Measurements from ENCODE around the gene LCNL1.

Gene LCNL1

GRCh38 chr9:136947028-136947891, 35.5 kb upstream of the LCNL1 start:
- peak; percentile 37 to 67 (median 42) for DNase-seq

GRCh38 chr9:136947955-136948510, 34.8 kb upstream of the LCNL1 start:
- DNase-seq: peak; percentile 46 to 75 (median 50)

DNA sequence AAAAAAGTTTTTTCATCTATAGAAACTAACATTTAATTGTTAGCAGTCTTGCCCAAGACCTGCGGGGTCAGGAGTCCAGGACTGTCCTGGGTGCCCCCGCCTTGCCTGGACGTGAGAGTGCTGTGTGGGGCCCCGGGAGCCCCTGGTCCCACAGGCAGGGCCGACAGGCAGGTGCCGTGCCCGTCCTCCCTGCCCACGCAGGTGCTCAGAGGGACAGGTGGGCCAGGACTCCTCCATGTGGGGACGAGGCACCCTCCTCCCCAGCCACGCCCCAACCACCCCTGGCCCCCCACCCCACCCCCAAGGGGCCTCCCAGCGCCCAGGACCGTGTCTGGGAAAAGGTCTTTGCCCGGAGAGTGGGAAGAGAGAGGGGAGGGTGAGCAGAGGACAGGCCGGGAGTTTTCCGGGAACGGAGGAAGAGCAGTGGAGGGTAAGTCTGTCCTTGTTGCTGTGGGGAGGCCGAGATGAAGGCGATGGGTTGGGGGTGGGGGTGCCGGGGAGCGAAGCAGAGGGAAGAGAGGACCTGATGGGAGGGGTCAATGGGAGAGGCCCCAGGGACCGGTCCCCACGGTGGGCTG, 33.5 kb upstream of the LCNL1 start:
- DNase-seq: no peak

- peak; percentile 86 to 92 (median 88) for DNase-seq
Measured at GRCh38 chr9:136949817-136950655, 32.8 kb upstream of the LCNL1 start.

GRCh38 chr9:136950656-136951276, 32.0 kb upstream of the LCNL1 start:
- no peak for DNase-seq

GRCh38 chr9:136951541-136952320, 31.1 kb upstream of the LCNL1 start, which contains the start of gene LCN12:
TSS of gene LCN12 (plus strand) at chr9:136952273. CDS start at chr9:136952328, 55 bp downstream.
- no peak for DNase-seq

- no peak for DNase-seq
Measured at GRCh38 chr9:136952321-136952850, 30.4 kb upstream of the LCNL1 start.

- no peak for DNase-seq
Measured at GRCh38 chr9:136952876-136953770, 29.7 kb upstream of the LCNL1 start.

DNA sequence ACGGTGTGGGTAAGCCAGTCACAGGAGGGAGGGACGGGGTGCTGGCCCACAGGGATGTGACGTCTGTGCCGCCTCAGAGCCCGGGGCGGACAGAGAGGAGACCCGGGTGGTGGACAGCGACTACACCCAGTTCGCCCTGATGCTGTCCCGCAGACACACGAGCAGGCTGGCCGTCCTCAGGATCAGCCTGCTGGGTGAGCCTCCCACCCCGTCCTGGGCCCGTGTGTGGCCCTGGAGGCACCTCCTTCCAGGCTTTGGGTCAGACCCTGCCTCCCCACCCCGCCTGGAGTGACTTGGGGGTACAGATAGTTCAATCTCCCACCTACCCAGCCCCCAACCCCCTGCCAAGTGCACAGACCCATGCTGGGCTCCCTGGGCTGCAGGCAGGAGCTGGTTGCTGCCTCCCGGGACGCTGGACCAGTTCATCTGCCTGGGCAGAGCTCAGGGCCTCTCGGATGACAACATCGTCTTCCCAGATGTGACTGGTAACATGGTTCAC, 29.0 kb upstream of the LCNL1 start:
- DNase-seq: no peak

GRCh38 chr9:136954270-136955083, 28.3 kb upstream of the LCNL1 start:
- no peak for DNase-seq

DNA sequence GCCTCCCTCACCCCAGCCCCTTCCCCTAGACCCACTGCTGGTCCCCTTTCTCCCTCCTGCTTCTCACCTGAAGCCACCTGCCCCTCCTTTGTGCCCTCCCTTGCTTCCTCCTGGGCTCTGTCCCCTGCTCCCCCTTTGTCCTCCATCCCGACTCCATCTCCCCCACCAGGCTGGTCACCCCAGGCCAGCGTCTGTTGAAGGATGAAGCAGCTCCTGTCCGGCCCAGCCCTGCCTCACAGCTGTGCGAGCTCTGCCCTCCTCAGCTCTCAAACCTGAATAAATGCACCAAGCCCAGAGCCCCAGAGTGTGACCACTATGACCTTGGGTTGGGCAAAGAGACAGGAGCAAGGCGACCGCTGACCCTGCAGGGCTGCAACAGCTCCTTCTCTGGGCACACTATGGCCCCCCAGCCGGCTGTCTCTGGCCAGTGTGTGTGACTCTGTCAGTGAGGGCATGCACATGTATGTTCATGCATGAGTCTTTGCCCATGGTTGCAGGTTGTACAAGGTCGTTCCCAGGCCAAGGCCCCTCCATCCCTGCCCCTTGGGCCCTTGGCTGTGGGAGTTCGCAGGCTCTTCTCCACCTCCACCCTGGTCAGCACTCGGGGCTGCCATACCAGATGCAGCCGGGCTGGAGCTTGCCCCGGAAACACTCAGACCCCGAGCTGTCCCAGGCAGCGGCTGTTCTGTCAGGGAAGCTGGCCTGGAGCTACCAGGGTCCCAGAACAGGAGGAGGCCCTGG, 27.4 kb upstream of the LCNL1 start:
- DNase-seq: no peak

DNA sequence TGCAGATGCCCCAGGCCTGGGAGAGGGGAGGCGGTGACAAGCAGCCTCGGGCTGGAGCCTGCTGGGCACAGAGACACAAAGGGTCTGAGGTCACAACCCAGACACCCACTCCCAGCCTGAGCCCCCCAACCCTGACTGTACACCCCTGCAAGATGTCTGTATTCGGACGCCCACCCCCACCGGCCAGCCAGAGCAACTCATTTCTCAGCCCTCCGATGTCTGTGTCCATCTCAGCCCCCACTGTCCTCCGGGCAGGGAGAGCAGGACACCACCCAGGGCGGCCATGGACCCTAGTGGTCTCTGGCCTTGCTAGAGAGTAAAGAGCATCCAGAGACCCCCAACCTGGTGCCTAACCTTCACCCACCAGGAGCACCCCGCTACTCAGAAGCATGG, 26.9 kb upstream of the LCNL1 start:
- no peak for DNase-seq

GRCh38 chr9:136956604-136957003, 26.2 kb upstream of the LCNL1 start:
- no peak for DNase-seq

DNA sequence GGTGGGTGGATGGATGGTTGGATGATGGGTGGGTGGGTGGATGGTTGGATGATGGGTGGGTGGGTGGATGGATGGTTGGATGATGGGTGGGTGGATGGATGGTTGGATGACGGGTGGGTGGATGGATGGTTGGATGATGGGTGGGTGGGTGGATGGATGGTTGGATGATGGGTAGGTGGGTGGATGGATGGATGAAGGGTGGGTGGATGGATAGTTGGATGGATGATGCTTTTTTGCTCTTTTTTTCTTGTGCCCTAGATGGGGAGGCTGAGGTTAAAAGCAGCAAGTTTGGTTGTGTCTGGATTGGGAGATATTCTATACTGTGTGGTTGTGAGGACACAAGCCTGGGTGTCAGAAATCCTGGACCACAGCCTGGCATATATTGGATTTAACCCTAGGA, 25.3 kb upstream of the LCNL1 start:
- no peak for DNase-seq

- DNase-seq: no peak
Measured at GRCh38 chr9:136957901-136958300, 24.9 kb upstream of the LCNL1 start.

DNA sequence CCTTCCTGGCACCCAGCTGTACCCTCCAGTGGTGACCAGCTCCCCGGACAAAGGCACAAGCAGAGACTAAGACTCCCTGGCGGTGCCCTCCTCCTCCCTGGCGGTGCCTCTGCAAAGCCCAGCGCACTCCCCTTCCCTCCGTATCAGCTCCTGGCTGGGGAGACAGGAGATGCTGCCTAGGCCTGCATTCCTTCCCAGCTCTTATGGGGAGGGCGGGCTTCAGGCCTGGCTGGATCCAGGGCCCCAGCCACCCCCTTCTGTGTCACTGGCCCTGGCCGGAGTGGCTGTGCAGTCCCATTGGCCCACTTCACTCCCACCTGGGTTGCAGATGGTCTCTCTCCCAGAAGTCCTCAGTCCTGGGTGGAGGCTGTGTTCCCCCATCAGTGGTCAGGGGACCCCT, 24.3 kb upstream of the LCNL1 start:
- no peak for DNase-seq

DNA sequence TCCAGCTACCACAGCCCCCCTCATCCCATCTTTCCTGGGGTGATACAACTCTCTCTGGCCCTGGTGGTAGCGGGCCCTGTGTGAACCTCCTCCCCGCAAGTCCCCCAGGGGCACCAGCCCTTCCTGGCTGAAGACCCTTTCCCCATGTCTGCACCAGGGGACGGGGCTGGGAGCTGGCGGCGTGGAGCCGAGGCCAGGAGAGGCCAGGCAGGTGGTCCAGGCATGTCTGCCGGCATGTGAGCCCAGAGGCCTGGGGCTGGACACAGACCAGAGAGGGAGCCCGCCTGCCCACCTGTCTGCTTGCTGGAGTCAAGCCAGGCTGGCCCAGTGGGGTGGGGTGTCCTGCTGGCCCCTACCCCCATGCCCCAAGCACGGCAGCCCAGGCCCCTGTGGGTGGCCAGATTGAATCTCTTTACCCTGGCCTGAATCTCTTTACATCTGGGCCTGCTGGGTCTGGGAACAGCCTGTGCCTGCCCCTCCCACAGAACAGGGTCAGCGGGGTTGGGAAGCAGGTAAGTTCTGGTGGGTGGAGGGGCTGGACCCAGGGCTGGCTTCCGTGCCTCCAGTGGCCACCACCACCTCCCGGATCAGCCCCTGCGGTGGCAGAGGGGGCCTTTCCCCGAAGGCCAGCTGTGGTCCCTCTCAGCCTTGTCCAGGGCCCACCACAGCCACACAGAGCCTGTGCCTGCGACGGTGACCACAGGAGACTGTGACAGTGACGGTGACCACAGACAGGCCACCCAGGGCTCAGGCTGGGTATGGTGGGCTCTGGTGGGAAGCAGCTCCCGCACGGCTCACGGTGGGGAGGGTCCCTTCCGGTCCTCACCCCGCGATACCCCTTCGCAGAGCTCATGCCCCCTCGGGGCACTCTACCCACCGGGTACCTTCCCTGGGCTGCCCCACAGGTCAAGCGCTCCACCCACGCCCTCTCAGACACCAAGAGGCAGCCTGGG, 23.6 kb upstream of the LCNL1 start:
- no peak for DNase-seq
